ENCODE data around the gene TRIM17. TPM values are rescaled to one million over a fixed set of nuclear protein-coding genes. Genes with fewer than 3 reads are reported as not detected.
A peak's percentile ranks its signal among the peaks of the same experiment; 100 is the strongest.

Gene TRIM17
- total RNA-seq, 2 donors from 2014 or later, result 0.38 to 1.9 TPM

DNA sequence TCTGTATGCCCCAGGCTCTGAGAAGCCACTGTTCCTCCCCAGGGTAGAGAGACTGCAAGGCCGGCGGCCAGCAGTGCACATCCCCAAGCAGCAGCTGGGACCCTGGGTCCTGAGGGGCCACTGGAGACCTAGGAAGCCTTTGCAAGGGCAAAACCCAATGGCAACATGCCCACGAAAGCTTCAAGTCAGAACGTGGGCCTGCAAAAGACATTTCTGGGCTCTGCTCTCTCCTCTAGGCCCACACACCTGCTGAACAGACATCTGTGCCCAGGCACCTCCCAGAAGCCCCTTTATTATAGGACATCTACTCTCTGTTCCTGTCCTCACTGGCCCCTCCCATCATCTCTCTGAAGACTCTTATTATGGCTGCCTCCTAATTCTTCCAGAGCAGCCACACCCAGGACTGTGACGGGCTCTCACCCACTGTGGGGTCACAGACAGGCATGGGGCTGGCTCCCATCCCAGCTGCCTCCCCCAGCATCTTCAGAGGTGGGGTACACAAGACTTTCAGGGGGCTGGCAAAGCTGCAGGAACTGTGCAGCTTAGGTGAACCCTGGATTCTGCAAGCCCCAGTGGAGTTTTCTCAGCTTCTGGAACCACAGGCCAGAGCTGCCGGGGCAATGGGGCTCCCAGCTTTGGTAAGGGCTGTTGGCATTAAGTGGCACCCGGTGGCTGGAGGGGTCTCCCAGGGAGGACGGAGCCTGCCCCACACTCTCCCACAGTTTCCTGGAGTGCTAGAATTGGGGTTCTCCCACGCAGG lies 22.7 kb downstream of the TRIM17 start:
- DNase-seq (ENCODE audit: low spot score), result peak; percentile 49
- intact Hi-C loops (cut with DNase I), result no loop called here

DNA sequence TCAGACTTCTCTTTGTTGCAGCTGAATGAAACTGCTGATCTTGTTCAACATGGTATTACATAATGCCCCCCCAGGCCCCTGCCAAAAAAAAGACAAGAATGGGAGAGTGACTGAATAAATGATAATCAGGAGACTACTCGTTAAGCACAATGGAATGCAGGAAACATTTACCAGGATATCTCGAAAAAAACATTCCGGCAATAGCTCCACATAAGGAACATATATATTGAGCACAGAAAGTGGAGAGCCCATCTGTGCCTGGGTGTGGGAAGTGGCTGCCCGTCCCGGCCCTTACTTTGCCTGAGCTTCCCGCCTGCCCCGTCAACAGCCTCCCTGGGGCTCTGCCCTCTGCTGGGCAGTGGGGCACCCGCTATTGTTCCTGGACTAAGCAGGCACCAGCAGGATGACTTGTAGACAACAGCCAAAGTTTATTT lies 23.4 kb downstream of the TRIM17 start:
- DNase-seq (ENCODE audit: low spot score), result peak; percentile 73
- intact Hi-C loops (cut with DNase I), result no loop called here

DNA sequence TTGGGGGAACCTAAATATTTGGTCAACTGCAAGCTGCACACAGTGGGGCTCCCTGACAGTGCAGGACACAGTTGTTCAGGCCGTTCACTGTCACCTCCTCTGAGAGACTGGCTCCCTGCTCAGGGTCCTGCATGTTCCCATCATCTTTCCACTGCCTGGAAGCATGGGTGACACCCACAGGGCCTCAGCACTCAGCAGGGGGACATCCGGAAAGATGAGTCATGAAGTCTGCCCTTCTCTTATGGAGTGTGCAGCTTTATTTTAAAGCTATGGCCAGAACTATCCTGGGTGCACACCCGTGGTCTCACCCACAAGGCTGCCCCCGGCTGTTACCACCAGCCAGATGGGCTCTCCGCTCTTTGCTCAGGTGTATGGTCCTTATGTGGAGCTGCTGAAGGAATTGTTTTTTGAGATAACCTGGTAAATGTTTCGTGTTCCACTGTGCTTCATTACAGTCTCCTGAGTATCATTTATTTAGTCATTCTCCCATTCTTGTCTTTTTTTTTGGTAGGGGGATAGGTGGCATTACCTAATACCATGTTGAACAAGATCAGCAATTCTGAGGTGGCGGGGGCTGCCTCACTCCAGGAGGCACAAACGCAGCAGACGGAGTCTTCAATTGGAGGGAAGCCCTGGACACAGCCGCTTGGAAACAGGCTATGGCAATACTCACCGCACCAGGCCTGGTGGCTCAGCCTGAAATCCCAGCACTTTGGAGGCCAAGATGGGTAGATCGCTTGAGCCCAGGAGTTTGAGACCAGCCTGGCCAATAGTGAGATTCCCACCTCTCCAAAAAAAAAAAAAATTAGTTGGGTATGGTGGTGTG lies 24.3 kb downstream of the TRIM17 start:
- DNase-seq (ENCODE audit: low spot score), result peak; percentile 55
- intact Hi-C loops (cut with DNase I), result no loop called here

DNA sequence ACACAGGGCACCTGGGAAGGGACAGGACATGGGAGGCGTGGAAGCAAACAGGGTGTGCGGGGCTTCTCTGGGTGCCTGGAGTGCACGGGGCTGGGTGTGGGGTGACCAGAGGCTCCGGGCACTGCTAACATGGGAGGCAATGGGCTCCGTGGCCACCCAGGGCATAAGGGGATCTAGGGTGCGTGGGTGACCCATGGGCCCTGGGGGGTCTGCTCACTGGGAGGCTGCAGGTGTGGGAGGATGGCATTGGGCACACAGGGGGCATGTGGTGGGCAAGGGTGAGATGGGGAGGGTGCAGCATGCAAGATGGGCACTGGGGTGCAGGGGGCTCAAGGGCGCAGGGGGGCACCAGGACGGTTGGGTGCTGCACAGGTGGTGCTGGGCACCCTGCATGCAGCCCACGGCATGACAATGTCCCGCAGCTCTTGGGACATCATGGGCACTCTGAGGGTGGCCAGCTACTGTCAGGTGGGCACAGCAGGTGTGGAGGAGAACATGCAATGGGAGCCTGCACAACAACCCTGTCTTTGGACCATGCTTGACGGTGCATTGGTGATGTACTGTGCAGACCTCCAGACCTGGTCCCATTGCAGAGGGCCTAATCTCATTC lies 25.1 kb downstream of the TRIM17 start:
- DNase-seq (ENCODE audit: low spot score), result peak; percentile 70
- intact Hi-C loops (cut with DNase I), result no loop called here

DNA sequence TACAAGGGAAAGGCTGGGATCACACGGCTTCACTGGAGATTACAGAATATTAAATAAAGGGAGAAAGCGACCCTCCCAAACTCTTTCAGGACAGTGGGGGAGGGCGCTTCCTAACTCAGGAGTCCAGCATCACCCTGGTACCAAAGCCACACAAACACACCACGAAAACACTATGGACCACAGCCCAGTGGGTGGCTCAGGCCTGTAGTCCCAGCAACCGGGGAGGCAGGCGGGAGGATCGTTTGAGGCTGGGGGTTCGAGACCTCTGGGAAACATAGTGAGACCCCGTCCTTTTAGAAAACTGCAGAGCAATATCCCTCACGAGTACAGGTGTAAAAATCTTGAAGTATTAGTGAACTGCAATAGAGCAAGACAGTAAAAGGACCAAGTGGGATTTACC lies 26.0 kb downstream of the TRIM17 start:
- peak; percentile 56 for DNase-seq (ENCODE audit: low spot score)
- intact Hi-C loops (cut with DNase I), result no loop called here

DNA sequence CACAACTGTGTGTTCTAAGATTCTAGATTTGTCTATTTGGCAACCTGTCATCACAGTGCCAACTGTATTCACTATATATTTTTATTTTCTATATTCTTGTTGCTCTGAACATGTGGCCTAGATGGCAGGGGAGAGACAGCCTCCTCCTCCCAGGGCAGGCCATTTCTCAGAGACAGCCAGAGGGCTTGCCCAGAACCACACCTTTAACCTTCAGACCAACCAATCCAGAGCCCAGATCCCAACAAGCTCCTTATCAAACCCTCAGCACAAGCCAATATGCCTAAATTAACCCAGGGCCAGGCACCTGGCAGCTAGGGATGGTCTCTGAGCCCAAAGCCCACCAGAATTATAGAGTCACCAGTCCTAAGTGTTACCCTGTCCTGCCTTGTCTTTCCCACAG lies 29.3 kb downstream of the TRIM17 start:
- peak; percentile 31 for DNase-seq (ENCODE audit: low spot score)
- intact Hi-C loops (cut with DNase I), result no loop called here

DNA sequence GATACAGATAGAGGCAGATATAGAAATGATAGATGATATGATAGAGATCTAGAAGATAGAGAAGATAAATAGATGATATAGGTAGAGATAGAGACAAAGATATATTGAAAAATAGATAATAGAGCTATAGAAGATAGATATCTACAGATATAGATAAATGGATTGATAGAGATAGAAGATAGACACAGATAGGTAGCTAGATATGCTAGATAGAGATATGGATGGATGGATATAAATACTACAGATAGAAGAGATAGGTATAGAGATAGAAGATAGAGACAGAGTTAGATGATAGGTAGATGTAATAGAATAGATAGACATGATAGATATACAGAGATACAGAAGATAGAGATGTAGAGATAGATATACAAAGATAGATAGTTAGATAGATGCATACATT lies 31.4 kb downstream of the TRIM17 start:
- DNase-seq (ENCODE audit: low spot score), result no peak
- intact Hi-C loops (cut with DNase I), result no loop called here

DNA sequence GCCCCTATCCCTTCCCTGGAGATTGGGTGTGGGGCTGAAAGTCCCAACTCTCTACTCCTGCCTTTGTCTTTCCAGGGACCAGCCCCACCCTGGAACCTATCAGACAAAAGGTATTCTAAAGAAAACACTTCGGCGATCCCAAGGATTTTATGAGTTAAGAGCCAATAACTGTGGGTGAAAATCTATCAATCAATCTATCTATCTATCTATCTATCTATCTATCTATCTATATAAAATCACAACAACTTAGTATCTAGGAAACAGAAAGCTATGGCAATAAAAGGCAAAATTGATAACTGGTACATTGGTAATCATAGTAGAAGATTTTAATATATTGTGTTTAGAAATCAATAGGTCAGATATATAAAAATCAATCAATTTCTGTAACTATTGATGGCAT lies 32.9 kb downstream of the TRIM17 start:
- intact Hi-C loops (cut with DNase I), result no loop called here
- DNase-seq (ENCODE audit: low spot score), result no peak

DNA sequence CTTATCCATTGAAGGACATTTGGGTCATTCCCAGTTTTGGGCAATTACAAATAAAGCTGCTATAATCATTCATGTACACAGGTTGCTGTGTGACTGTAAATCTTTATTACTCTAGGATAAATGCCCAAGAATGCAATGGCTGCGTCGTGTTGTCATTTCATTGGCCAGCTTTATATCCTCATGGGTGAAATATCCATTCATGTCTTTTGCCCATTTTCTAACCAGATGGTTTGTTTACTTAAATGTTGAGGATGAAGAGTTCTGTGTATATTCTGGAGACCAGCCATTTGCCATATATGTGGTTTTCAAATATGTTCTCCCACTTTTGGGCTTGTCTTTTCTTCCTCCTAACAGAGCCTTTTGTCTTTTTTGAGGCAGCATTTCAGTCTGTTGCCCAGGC lies 35.3 kb downstream of the TRIM17 start:
- intact Hi-C loops (cut with DNase I), result no loop called here
- no peak for DNase-seq (ENCODE audit: low spot score)

DNA sequence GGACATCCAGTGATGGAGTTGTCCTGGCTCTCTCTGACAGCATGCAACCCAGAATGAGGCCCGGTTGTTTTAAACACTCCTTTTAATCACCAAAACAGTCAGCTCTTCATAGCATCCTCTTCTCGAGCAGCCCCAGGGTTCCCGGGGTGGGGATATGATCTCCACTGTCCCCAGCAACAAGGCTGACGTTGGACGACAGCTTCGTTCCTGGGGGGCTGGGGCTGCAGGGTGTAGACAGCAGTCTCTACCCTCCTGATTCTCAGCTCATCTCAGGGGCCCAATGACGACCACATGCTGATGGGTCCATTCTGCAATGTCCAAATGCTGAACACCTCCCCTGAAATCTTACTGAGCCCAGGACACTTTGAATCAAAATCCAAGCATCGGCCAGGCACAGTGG lies 37.0 kb downstream of the TRIM17 start:
- intact Hi-C loops (cut with DNase I), result no loop called here
- DNase-seq (ENCODE audit: low spot score), result peak; percentile 49

DNA sequence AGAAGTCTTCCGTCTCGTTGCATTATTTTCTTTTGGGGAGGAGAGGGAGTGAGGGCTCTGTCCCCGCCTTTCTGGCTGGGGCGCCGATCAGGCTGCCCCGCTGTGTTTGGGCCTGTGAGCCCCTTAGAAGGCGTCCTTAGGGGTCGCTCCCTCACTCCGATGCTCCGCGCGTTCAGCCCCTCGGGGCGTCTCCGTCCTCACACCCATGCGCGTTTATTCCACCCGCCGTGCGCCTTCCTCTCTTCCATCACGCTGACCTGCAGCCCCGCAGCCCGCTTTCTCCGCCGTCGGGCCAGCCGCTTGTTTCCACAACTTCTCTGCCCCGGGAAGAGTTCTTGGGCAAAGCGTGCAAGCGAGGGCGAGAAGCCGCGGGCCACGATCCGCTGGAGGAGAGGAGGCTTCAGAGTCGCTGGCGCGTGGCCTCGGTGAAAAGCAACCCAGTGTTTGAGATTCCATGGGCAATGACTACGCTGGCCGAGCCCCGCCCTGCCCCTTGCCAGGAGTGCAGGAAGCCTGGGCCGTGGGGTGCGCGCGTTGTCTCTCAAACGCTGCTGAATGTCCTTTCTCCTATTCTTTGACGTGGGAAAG lies 37.7 kb downstream of the TRIM17 start:
- peak; percentile 81 for DNase-seq (ENCODE audit: low spot score)
- intact Hi-C loops (cut with DNase I), result no loop called here

DNA sequence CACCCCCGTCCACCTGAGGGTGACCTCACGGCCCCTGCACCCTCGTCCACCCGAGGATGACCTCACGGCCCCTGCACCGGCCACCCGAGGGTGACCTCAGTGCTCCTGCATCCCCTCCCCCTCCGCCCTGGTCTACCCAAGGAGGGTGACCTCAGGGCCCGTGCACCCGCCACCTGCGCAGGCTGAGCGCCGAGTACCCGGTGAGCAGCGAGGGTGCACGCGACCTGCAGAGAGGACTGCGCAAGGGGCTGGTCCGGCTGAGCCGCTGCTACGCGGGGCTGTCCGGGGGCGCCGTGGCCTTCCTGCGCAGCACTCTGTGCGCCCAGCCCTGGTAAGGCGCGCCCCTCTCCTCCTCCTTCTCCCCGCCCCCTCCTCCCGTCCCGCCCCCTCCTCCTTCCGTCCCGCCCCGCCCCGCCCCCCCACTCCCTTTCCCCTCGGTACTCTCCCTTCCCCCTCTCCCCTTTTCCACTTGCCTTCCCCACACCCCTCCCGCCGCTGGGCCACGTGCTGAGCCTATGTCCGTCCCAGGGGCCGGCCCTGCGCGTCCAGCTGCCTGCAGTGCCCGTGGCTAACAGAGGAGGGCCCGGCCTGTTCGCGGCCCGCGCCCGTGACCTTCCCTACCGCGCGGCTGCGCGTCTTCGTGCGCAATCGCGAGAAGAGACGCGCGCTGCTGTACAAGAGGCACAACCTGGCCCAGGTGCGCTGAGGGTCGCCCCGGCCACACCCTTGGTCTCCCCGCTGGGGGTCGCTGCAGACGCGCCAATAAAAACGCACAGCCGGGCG lies 38.4 kb downstream of the TRIM17 start:
- DNase-seq (ENCODE audit: low spot score), result peak; percentile 94
- intact Hi-C loops (cut with DNase I), result no loop called here

DNA sequence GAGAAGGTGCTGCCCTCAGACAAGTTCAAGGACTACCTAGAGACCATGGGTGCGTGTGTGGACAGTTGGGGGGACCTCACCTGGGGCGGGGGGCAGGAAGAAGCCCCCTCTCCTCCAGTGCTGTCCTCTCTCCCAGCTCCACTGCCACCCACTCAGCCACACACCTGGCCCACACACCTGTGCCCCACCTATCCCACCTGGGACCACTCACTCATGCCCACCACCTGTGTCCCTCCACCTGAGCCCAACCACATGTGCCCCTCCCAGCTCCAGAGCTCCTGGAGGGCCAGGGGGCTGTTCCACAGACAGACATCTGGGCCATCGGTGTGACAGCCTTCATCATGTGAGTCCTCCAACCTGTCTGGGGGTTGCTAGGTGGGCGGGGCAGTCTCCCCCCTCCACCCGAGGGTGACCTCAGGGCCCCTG lies 39.0 kb downstream of the TRIM17 start:
- DNase-seq (ENCODE audit: low spot score), result no peak

DNA sequence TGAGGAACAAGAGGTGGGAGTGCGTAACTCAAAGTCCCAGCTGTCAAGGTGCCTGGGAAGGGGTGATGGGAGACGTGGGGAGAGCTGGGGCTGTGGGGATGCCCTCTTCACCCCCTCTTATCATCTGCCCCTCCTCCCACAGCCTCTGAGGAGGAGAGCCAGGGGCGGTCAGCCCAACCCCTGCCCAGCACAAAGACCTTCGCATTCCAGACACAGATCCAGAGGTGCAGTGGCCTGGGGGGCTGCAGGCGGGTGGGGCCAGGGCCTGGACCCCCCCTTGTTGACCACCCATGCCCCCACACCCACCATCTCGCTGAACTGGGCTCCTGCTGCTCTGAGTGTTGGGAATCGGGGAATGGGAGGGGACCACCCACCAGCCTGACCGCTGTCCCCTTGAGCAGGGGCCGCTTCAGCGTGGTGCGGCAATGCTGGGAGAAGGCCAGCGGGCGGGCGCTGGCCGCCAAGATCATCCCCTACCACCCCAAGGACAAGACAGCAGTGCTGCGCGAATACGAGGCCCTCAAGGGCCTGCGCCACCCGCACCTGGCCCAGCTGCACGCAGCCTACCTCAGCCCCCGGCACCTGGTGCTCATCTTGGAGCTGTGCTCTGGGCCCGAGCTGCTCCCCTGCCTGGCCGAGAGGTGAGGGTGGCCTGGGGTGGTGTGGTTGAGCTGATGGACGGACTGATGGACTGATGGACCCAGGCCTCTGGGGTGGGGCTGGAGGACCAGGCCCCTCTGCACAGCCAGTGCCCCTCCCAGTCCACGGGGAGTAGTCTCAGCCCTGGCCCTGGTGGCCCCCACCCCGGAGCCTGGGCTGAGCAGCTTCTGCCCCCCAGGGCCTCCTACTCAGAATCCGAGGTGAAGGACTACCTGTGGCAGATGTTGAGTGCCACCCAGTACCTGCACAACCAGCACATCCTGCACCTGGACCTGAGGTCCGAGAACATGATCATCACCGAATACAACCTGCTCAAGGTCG lies 39.7 kb downstream of the TRIM17 start:
- intact Hi-C loops (cut with DNase I), result no loop called here
- peak; percentile 69 for DNase-seq (ENCODE audit: low spot score)

More for the DNA sequence above, 39.0 kb downstream of the TRIM17 start:
- intact Hi-C loops (cut with DNase I), result no loop called here

DNA sequence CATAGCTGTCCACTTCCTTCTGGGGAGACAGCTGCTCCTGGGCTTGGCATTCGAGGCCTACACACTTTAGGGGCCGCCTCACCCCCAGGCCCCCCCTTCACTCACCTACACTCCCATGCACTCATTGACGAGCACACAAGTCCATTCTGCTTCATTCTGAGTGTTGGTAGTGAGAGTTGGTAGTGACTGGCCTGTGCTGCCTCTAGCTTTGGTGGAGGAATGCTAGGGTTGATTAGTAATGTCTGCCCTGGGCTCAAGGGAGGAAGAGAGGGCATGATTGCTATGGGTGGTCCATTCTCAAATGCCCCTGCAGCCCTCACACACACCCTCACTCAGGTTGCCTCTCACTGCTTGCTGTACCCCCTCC lies 40.4 kb downstream of the TRIM17 start:
- intact Hi-C loops (cut with DNase I), result no loop called here

DNA sequence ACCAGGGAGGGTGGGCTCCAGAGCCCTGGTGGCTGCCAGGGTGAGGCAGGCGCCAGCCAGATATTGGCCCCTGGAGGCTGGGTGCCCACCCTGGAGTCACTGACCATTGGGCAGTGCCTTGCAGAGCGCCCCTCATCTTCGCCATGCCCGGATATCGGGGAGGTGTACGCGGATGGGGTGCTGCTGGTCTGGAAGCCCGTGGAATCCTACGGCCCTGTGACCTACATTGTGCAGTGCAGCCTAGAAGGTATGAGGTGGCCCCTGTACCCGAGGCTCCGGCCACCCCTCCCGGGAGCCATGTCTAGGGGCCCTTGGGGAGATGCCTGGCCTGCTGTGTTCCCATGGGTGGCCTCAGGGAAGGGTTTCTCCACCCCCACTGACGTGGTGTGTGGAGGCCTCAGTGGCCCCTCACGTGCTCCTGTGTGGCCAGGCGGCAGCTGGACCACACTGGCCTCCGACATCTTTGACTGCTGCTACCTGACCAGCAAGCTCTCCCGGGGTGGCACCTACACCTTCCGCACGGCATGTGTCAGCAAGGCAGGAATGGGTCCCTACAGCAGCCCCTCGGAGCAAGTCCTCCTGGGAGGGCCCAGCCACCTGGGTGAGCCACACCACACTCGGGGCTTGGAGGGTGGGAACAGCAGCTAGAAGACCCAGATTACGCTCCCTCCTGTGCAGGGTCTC lies 40.9 kb downstream of the TRIM17 start:
- intact Hi-C loops (cut with DNase I), result no loop called here
- peak; percentile 78 for DNase-seq (ENCODE audit: low spot score)

More for the DNA sequence above, 40.4 kb downstream of the TRIM17 start:
- no peak for DNase-seq (ENCODE audit: low spot score)
